OCI-LY7 (cell line): ENCODE results near the gene GALNT9. TPM values are rescaled to one million over a fixed set of nuclear protein-coding genes. Genes with fewer than 3 reads are reported as not detected.

Source experiments
- BruUV-seq: library from RNA; stranded (reverse); fragments of 400-500 nt; replicated peaks from 2 replicates; lab custom pipeline; 2021; lab: Mats Ljungman, UMichigan
- CTCF ChIA-PET: fragments of 300-600 bp; sonication (Branson Sonifier 250); formaldehyde crosslinking; loops from one replicate; lab custom pipeline; 2022; ENCODE audit warnings: antibody characterized with exemption; ENCODE audit not compliant: unreplicated experiment; lab: Charles Lee
- POLR2A ChIA-PET: fragments of 300-600 bp; sonication (Branson Sonifier 250); formaldehyde crosslinking; loops from one replicate; lab custom pipeline; 2022; ENCODE audit warnings: antibody characterized with exemption; lab: Charles Lee
- DNase-seq: peaks from one replicate; pipeline ENCODE4 v3.0.0-alpha.2; 2015; ENCODE audit warnings: low spot score
- H2AFZ ChIP-seq: fragments of 200-600 bp; sonication (generic), shearing (Covaris generic); 2 replicates; pipeline ENCODE4 v1.6.1; 2014; ENCODE audit warnings: mild to moderate bottlenecking, antibody characterized with exemption, low read length, moderate library complexity
- H3K27ac ChIP-seq: fragments of 200-600 bp; sonication (generic); 2 replicates; pipeline ENCODE4 v1.5.1; 2014; ENCODE audit warnings: mixed run types, low read depth, mild to moderate bottlenecking, moderate library complexity, low read length, inconsistent platforms; ENCODE audit not compliant: poor library complexity, severe bottlenecking
- H3K36me3 ChIP-seq: fragments of 200-600 bp; sonication (generic); 2 replicates; pipeline ENCODE4 v1.6.1; 2014; ENCODE audit warnings: mild to moderate bottlenecking, antibody characterized with exemption, low read length, moderate library complexity, mixed read lengths; ENCODE audit not compliant: insufficient read depth
- H3K4me1 ChIP-seq: fragments of 200-600 bp; sonication (generic); 2 replicates; pipeline ENCODE4 v1.5.1; 2014; ENCODE audit warnings: mild to moderate bottlenecking, low read length; ENCODE audit not compliant: insufficient read depth, poor library complexity, severe bottlenecking
- H3K4me2 ChIP-seq: fragments of 200-600 bp; sonication (generic); 2 replicates; pipeline ENCODE4 v1.6.1; 2014; ENCODE audit warnings: mild to moderate bottlenecking, low read length
- H3K4me3 ChIP-seq: fragments of 200-600 bp; sonication (generic); 2 replicates; pipeline ENCODE4 v1.5.1; 2014; ENCODE audit warnings: mild to moderate bottlenecking, low read depth, low read length; ENCODE audit not compliant: poor library complexity, severe bottlenecking
- H3K79me2 ChIP-seq: fragments of 200-600 bp; sonication (generic); 2 replicates; pipeline ENCODE4 v1.6.1; 2016; ENCODE audit warnings: low read depth, mild to moderate bottlenecking, low read length, moderate library complexity, mixed read lengths; ENCODE audit not compliant: insufficient read depth
- H3K9me2 ChIP-seq: fragments of 200-600 bp; sonication (generic); 2 replicates; pipeline ENCODE4 v1.6.1; 2016; ENCODE audit warnings: mild to moderate bottlenecking, low read length, mixed read lengths; ENCODE audit not compliant: insufficient read depth
- H3K9me3 ChIP-seq: fragments of 200-600 bp; sonication (generic); 2 replicates; pipeline ENCODE4 v1.6.1; 2014; ENCODE audit warnings: mild to moderate bottlenecking, mixed run types, low read length, mixed read lengths
- H4K20me1 ChIP-seq: fragments of 200-600 bp; sonication (generic); 2 replicates; pipeline ENCODE4 v1.6.1; 2014; ENCODE audit warnings: mild to moderate bottlenecking, antibody characterized with exemption, low read length, moderate library complexity, mixed read lengths; ENCODE audit not compliant: insufficient read depth
- EZH2phosphoT487 ChIP-seq: fragments of 200-600 bp; sonication (generic); IDR thresholded peaks from 2 replicates; pipeline ENCODE4 v1.6.1; 2018; ENCODE audit warnings: low read depth, borderline replicate concordance, mild to moderate bottlenecking, mixed run types, antibody characterized with exemption, low read length, moderate library complexity, mixed read lengths
- intact Hi-C: fragments of 100-400 bp; cut with micrococcal nuclease; formaldehyde crosslinking; loops from one replicate; pipeline ENCODE4 v1.10.0; 2022; ENCODE audit not compliant: unreplicated experiment
- total RNA-seq, 2 experiments: library from RNA; depleted of rRNA in 1 of 2; stranded (reverse); fragments of >200 nt in 1 of 2; shearing (Covaris generic) in 1 of 2; gene quantifications; 2 replicates each; pipeline ENCODE4 v1.2.3, GENCODE V29; 2014 to 2022
- TF ChIP-seq, protein P1 (sequence below): fragments of 200-600 bp; sonication (generic); conservative IDR thresholded peaks from 2 replicates; pipeline ENCODE4 v1.5.1; 2014; ENCODE audit warnings: mild to moderate bottlenecking, antibody characterized with exemption, low read length, moderate library complexity, mixed read lengths

GALNT9 gene
- total RNA-seq, 2 experiments from 2014 or later = 0.28 TPM; not detected in 1

DNA sequence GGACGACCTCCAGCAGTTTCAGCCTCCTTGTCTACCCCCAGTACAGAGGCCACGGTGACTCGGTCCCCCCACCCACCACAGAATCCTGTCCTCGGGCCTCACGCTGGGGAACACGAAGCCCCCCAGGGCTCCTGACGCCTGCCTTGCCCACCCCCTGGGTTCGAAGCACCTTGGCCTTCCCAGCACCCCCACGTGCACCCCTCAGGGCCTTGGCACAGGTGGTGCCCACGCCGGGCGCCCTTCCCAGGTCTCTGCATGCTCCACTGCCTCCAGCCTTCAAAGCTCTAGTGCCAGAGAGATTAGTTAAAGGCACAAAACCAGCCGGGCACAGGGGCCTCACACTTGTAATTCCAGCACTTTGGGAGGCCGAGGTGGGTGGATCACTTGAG is 123.3 kb downstream of the GALNT9 start:
- Histone ChIP-seq H3K4me2 (no peak overlapping the region), H3K79me2 (no peaks in the 10 kb centered on the region), H3K4me1 (no peaks in the 10 kb centered on the region), H3K4me3 (no peak overlapping the region), H3K9me3 (no peaks in the 10 kb centered on the region), H4K20me1 (no peaks in the 10 kb centered on the region), H2AFZ (no peak overlapping the region), H3K27ac (no peak overlapping the region), H3K36me3 (no peaks in the 10 kb centered on the region), H3K9me2 (no peaks in the 10 kb centered on the region)
- intact Hi-C loops = no loop called here
- POLR2A ChIA-PET = no interaction called here
- BruUV-seq = no TSS peak
- no peak for DNase-seq
- CTCF ChIA-PET = no interaction called here
- TF ChIP-seq EZH2phosphoT487 = no peak

DNA sequence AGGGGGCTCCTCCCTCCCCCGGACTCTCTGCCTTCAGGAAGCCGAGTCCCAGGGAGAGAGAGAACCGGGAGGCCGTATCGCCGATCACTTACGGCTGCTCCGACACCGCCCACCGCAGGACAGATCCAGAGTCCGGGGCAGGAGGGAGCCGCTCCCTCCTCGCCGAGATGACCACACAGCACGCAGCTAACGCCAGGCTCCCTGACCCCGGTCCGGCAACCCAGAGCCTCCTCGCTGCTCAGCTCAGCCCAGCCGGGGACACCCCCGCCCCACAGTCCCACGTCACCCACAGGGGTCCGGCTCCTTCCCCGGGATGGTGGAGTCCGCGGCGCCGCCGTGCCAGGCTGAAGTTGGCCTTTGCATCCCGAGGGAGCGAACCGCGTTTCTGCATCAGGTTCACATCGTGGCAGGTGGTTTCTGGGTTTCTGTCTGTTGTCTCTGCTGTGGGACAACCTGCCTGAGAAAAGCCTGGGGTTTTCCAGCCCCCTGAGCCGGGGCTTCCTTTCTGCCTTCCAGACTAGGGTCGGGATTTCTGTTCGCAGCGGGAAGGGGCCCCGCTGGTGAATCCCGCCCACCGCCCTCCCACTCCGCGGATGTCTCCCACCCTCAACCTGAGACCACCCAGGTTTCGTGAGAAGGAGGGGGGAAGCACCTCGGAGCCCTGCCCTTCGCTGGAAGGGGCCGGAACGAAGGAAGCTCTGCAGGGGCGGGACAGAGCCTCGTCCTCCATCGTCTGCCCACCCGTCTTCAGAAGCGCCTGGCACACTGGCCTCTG is 123.9 kb downstream of the GALNT9 start:
- POLR2A ChIA-PET = no interaction called here
- intact Hi-C loops = no loop called here
- no peaks in the 10 kb centered on the region for H4K20me1 ChIP-seq
- H2AFZ ChIP-seq = no peak overlapping the region
- H3K79me2 ChIP-seq = no peaks in the 10 kb centered on the region
- no peak overlapping the region for H3K27ac ChIP-seq
- H3K4me2 ChIP-seq = no peak overlapping the region
- no peak for TF ChIP-seq EZH2phosphoT487
- TF ChIP-seq, protein P1, sequence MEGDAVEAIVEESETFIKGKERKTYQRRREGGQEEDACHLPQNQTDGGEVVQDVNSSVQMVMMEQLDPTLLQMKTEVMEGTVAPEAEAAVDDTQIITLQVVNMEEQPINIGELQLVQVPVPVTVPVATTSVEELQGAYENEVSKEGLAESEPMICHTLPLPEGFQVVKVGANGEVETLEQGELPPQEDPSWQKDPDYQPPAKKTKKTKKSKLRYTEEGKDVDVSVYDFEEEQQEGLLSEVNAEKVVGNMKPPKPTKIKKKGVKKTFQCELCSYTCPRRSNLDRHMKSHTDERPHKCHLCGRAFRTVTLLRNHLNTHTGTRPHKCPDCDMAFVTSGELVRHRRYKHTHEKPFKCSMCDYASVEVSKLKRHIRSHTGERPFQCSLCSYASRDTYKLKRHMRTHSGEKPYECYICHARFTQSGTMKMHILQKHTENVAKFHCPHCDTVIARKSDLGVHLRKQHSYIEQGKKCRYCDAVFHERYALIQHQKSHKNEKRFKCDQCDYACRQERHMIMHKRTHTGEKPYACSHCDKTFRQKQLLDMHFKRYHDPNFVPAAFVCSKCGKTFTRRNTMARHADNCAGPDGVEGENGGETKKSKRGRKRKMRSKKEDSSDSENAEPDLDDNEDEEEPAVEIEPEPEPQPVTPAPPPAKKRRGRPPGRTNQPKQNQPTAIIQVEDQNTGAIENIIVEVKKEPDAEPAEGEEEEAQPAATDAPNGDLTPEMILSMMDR = no peak
- CTCF ChIA-PET = interaction anchor here (0.6 kb wide), 1 partner anchor 14 kb away, joined by 3 read pairs; no protein-coding TSS in a partner anchor
- H3K4me1 ChIP-seq = no peaks in the 10 kb centered on the region
- H3K9me2 ChIP-seq = no peaks in the 10 kb centered on the region
- H3K36me3 ChIP-seq = no peaks in the 10 kb centered on the region
- H3K9me3 ChIP-seq = no peaks in the 10 kb centered on the region
- no TSS peak for BruUV-seq
- no peak overlapping the region for H3K4me3 ChIP-seq
- DNase-seq = no peak

- Histone ChIP-seq H3K9me3 (no peaks in the 10 kb centered on the region), H4K20me1 (no peaks in the 10 kb centered on the region), H3K79me2 (no peaks in the 10 kb centered on the region), H3K4me3 (no peak overlapping the region), H3K9me2 (no peaks in the 10 kb centered on the region), H3K27ac (no peak overlapping the region), H3K4me2 (no peak overlapping the region), H3K4me1 (no peaks in the 10 kb centered on the region), H3K36me3 (no peaks in the 10 kb centered on the region), H2AFZ (no peak overlapping the region)
- intact Hi-C loops = no loop called here
- ChIA-PET CTCF (interaction anchor here (0.6 kb wide), 1 partner anchor 14 kb away, joined by 3 read pairs; no protein-coding TSS in a partner anchor), POLR2A (no interaction called here)
- no TSS peak for BruUV-seq
- TF ChIP-seq, protein P1 = no peak
- no peak for TF ChIP-seq EZH2phosphoT487
- DNase-seq = no peak
Observed at GRCh38 chr12:132204793-132205270, 124.6 kb downstream of the GALNT9 start.
